ENCODE results near the gene MAFG. TPM values are rescaled to one million over a fixed set of nuclear protein-coding genes. Genes with fewer than 3 reads are reported as not detected.

MAFG gene
- total RNA-seq, 4 donors from 2014 or later: 10.0 to 26.6 (median 23.5) TPM

DNA sequence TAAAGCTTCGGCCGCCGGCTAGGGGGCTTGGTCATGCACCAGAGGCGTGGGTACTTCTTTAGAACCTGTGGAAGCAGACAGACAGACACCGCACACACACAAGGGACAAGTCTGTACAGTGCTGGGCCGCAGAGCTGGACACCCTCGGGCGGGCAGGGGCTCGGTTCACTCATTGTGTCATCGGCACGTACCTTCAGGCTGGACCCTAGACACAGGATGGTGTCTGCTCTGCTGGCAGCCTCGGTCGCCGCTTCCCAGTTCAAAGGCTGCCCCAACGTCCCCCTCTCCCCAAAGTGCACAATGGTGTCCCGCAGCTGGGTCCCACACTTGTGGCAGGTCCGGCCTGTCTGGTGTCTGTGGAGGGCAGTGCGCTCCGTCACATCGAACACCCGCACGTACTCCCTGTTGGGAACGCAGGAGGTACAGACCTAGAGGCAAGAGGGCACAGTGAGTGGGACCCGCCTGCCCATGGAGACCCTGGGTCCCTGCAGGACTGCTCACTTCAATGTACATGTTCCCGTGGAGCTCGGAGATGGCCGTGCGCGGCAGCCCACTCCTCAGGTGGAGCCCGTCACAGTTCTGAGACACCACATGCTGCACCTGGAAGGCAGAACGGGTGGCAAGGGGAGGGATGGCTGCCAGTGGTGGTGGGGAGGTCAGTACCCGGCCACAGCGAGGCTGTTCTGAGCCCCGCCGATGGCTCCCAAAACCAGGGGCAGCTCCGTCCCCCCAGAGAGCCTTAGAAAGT is 13.3 kb downstream of the MAFG start:
- Histone ChIP-seq H3K36me3 (peaks cover 31 to 51% (median 36%) of the 10 kb centered on the region in 3 donors), H3K9me3 (no peaks in the 10 kb centered on the region), H3K4me1 (peaks cover 38 to 82% (median 46%) of the 10 kb centered on the region in 3 donors), H3K27ac (peak overlapping the region in 2 of 4 donors; percentile 2 to 90), H3K27me3 (no peaks in the 10 kb centered on the region), H3K4me3 (no peak overlapping the region)
- no peak for TF ChIP-seq POLR2A (IDR thresholded peaks at IDR 0.05)
- TF ChIP-seq, protein P1, sequence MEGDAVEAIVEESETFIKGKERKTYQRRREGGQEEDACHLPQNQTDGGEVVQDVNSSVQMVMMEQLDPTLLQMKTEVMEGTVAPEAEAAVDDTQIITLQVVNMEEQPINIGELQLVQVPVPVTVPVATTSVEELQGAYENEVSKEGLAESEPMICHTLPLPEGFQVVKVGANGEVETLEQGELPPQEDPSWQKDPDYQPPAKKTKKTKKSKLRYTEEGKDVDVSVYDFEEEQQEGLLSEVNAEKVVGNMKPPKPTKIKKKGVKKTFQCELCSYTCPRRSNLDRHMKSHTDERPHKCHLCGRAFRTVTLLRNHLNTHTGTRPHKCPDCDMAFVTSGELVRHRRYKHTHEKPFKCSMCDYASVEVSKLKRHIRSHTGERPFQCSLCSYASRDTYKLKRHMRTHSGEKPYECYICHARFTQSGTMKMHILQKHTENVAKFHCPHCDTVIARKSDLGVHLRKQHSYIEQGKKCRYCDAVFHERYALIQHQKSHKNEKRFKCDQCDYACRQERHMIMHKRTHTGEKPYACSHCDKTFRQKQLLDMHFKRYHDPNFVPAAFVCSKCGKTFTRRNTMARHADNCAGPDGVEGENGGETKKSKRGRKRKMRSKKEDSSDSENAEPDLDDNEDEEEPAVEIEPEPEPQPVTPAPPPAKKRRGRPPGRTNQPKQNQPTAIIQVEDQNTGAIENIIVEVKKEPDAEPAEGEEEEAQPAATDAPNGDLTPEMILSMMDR (IDR thresholded peaks at IDR 0.05): no peak
- 90% methylated on average over 2 of the region's 36 CpGs; no CpG with 5 or more reads in 1 of the 2 donors for WGBS, 2 donors
- intact Hi-C loops (cut with DNase I): no loop called here
- no peak for DNase-seq

DNA sequence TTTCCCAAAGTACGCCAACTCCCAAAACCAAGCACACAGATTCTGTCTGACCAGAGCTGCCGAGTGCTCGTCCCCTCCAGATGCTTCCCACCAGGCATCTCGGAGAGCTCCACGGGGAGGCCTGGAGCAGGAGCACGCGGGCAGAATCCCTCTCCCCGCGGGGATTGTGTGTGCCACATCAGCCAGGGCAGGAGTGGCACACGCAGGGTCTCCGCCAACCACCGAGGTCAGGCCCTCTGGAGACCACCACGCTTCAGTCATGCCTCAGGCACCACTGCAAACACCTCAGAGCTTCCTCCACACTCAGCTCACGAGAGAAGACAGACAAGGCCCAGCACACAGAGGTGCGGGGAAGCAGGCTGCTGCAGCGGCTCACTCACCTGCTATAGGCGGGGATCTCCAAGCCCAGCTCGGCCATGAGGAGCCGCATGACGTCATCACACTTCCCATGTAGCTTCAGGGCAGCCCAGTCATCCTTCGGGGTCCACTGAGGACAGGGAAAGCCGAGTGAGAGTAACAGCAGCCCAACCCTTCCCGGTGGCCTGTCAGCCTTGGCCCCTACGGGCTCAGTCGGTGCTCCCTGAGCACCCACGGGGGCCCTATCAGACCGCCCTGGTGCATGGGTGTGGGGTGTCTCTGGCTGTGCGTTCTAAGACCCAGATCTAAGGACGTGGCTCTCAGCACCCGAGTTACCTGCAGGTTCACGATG is 14.0 kb downstream of the MAFG start:
- TF ChIP-seq, protein P1 (IDR thresholded peaks at IDR 0.05): no peak
- no peak for TF ChIP-seq POLR2A (IDR thresholded peaks at IDR 0.05)
- no peak for DNase-seq
- Histone ChIP-seq H3K4me3 (no peak overlapping the region), H3K27ac (peak overlapping the region in 3 of 4 donors; percentile 70 to 90 (median 84)), H3K9me3 (no peaks in the 10 kb centered on the region), H3K27me3 (no peaks in the 10 kb centered on the region), H3K36me3 (peaks cover 31 to 55% (median 36%) of the 10 kb centered on the region in 3 donors), H3K4me1 (peaks cover 31 to 81% (median 42%) of the 10 kb centered on the region in 3 donors)
- intact Hi-C loops (cut with DNase I): no loop called here
- WGBS, 2 donors: 68 to 95% methylated on average over 5 to 8 of the region's 31 CpGs

DNA sequence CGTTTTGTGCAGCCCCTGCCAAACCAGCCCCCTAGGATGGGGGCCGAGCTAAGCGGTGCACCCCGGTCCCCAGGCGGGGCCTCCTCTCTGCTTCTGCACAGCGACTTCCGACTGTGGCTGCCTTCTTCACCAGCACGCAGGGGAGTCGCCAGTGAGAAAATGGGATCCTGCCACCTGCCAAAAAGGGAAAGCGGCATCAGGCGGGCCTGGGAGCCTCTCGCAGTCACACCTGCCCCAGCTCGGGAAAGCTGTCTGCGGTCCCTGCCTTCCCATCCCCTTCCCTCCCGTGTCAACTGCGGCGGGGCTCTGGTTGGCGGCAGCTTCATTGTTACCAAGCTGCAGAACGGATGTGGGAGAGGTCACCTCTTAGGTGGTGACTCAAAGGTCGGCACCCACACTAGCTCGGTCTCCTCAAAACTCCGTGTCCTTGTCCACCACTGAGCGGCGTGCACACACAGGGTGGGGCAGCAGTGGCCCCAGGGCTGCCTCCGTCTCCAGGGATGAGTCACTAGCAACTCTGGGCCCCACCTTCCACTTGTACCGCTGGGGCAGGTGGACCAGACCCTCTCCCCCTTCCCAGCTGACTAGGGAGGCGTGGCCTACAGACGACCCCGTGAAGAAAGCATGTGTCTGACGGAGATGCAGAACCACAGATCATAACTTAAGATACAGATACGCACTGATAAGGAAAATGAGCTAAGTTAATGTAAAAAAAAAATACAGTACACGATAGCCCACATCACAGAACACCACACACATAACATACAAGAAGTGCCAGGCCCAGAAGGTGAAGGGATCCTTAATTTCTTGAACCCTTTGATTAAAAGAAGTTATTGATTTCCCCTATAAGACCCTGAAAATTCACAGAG is 14.9 kb downstream of the MAFG start:
- Histone ChIP-seq H3K27me3 (no peaks in the 10 kb centered on the region), H3K9me3 (no peaks in the 10 kb centered on the region), H3K36me3 (peaks cover 31 to 64% (median 40%) of the 10 kb centered on the region in 3 donors), H3K4me3 (no peak overlapping the region), H3K27ac (peak overlapping the region; percentile 70 to 90 (median 82)), H3K4me1 (peaks cover 25 to 75% (median 37%) of the 10 kb centered on the region in 3 donors)
- no peak for TF ChIP-seq POLR2A (IDR thresholded peaks at IDR 0.05)
- TF ChIP-seq, protein P1 (IDR thresholded peaks at IDR 0.05): no peak
- no peak for DNase-seq
- WGBS, 2 donors: 73 to 86% methylated on average over 16 to 23 of the region's 32 CpGs
- intact Hi-C loops (cut with DNase I): no loop called here

DNA sequence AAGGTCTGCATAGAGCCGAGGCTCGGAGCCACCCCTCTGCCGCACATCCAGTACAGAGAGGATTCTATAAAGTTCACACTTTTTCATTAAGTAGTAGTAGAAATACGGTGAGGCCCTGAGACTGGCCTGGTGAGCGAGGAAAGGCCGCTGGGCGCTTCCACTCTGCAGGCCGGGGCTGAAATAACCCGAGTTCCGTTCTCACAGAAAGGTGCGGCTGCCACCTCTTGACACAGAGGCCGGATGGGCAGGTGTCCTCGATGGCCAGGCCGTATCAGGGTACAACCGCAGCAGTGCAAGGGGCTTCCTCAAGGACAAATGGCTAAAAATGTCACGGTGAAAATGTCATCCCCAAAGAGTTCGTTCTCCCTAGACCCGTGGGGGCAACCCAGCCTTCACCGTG is 15.6 kb downstream of the MAFG start:
- peaks cover 31 to 71% (median 46%) of the 10 kb centered on the region in 3 donors for H3K36me3 ChIP-seq
- peaks cover 21 to 69% (median 33%) of the 10 kb centered on the region in 3 donors for H3K4me1 ChIP-seq
- 76 to 87% methylated on average over 10 to 12 of the region's 19 CpGs for WGBS, 2 donors
- intact Hi-C loops (cut with DNase I): no loop called here
- H3K9me3 ChIP-seq: no peaks in the 10 kb centered on the region
- peak overlapping the region; percentile 70 to 90 (median 82) for H3K27ac ChIP-seq
- TF ChIP-seq, protein P1 (IDR thresholded peaks at IDR 0.05): no peak
- TF ChIP-seq POLR2A (IDR thresholded peaks at IDR 0.05): no peak
- peak overlapping the region in 3 of 4 donors; percentile 7 to 97 (median 77) for H3K4me3 ChIP-seq
- DNase-seq: no peak
- no peaks in the 10 kb centered on the region for H3K27me3 ChIP-seq
